Fibroblast of pulmonary artery (primary cell): ENCODE results near the gene SELENOO.

Source experiments
- DNase-seq: peaks from one replicate; pipeline ENCODE4 v3.0.0-alpha.2; 2010; ENCODE audit warnings: low read depth
- H3K4me3 ChIP-seq: replicated peaks from 2 replicates; pipeline ENCODE4 v1.5.1; 2011; ENCODE audit warnings: low read depth, mild to moderate bottlenecking, control low read depth, low read length, moderate library complexity
- TF ChIP-seq, protein P1 (sequence below): IDR thresholded peaks from 2 replicates; pipeline ENCODE4 v1.5.1; 2011; ENCODE audit warnings: mild to moderate bottlenecking, control low read depth, low read length, inconsistent platforms; ENCODE audit errors: missing control alignments

Gene SELENOO

DNA sequence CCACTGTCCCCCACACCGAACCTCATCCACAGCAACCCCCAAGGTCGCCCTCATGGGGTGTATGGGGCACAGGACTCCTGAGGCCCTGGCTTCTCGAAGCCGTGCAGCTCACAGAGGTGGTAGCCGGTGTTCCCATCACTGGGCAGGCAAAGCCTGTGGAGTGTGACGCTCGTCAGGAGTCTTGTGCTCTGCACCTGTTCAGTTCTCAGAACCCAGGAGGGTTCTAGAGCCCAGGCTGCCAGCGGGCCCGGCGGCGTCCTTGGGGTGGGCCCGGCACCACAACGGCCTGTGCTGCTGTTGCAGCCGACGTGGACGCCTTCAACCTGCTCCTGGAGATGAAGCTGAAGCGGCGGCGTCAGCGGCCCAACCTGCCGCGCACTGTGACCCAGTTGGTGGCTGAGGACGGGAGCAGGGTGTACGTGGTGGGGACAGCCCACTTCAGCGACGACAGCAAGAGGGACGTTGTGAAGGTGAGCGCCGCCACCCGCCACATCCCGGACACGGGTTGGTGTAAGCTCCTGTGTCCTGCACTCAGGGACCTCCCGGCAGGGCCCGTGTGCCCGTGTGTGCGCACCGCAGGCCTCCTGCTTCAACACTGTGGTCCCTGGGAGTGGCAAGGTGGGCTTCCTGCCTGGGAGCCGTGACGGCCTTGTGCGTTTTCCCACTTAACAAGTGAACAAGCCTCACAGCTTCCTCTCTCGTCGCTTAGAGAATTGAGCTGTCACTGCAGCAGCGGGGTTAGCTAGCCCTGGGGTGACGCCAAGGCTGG, 6.6 kb upstream of the SELENOO start:
- no peak for DNase-seq
- no peak overlapping the region for H3K4me3 ChIP-seq
- TF ChIP-seq, protein P1, sequence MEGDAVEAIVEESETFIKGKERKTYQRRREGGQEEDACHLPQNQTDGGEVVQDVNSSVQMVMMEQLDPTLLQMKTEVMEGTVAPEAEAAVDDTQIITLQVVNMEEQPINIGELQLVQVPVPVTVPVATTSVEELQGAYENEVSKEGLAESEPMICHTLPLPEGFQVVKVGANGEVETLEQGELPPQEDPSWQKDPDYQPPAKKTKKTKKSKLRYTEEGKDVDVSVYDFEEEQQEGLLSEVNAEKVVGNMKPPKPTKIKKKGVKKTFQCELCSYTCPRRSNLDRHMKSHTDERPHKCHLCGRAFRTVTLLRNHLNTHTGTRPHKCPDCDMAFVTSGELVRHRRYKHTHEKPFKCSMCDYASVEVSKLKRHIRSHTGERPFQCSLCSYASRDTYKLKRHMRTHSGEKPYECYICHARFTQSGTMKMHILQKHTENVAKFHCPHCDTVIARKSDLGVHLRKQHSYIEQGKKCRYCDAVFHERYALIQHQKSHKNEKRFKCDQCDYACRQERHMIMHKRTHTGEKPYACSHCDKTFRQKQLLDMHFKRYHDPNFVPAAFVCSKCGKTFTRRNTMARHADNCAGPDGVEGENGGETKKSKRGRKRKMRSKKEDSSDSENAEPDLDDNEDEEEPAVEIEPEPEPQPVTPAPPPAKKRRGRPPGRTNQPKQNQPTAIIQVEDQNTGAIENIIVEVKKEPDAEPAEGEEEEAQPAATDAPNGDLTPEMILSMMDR, result no peak

DNA sequence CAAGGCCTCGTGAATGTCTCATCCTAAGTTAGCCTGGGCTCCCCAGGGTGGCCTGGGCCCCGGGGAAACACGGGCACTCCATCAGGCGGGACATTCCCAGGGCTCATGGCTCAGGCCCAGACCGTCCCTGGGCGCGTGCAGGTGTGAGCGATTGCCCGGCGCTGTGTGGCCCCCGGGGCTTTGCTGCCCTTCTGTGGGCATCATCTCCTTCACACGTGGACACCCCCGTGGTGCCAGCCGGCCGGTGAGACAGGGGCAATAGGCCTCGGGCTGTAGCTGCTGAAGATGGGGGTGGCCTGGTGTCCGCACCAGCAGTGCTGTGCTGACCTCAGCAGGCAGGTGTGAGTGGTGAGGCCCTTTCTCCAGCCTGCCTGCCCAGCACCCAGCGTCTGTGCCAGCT, 4.6 kb upstream of the SELENOO start:
- DNase-seq, result no peak

DNA sequence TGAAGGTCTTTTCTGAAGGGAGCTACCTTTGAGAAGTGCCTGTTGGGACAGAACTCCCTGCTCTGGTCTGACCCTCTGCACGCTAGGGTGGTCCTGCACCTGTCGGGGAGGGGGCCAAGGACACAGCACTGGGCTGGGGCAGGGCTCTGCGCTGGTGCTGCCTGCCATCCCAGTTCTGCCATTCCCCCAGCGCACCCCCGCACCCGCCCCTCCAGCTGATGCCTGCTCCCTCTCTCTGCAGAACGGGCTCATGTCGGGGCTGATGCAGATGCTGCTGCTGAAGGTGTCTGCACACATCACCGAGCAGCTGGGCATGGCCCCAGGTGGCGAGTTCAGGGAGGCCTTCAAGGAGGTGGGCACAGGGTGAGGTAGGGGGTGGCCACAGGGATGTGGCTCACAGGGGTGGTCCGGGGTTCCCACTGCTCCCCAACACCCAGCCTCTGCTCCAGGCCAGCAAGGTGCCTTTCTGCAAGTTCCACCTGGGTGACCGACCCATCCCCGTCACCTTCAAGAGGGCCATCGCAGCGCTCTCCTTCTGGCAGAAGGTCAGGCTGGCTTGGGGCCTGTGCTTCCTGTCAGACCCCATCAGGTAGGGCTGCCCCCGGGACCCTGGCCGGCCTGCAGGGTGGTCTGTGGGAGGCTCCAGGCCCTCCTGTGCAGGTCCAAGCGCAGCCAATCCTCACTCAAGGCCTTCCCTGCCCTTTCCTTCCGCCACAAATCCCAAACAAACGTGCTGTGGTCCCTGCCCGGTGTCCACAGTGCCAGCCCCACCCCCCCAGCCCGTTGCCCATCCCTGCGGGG, 3.6 kb upstream of the SELENOO start:
- no peak for DNase-seq
- no peak overlapping the region for H3K4me3 ChIP-seq
- TF ChIP-seq, protein P1, result no peak

More for the DNA sequence above, 4.6 kb upstream of the SELENOO start:
- H3K4me3 ChIP-seq, result no peak overlapping the region
- TF ChIP-seq, protein P1, result no peak

DNA sequence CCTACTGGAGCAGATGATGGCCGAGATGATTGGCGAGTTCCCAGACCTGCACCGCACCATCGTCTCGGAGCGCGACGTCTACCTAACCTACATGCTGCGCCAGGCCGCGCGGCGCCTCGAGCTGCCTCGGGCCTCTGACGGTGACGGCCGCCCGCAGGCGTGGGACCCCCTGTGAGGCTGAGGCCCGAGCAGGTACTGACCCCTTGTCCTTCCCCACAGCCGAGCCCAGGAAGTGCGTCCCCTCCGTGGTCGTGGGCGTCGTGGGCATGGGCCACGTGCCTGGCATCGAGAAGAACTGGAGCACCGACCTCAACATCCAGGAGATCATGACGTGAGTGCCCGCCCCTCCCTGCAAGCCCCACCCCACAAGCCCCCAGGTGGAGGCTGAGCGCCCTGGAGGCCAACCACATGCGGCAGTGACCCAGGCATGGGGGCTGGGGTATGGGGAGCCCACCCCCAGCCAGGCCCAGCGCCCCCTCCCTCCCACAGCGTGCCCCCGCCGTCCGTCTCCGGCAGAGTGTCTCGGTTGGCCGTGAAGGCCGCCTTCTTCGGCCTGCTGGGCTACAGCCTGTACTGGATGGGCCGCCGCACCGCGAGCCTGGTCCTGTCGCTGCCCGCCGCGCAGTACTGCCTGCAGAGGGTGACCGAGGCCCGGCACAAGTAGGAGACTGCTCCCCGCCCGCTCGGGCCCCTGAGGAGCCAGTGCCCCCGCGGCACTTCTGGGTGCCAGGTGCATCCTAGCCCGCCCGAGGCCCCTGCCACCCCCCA, 2.8 kb upstream of the SELENOO start:
- no peak for DNase-seq
- TF ChIP-seq, protein P1, result no peak

DNA sequence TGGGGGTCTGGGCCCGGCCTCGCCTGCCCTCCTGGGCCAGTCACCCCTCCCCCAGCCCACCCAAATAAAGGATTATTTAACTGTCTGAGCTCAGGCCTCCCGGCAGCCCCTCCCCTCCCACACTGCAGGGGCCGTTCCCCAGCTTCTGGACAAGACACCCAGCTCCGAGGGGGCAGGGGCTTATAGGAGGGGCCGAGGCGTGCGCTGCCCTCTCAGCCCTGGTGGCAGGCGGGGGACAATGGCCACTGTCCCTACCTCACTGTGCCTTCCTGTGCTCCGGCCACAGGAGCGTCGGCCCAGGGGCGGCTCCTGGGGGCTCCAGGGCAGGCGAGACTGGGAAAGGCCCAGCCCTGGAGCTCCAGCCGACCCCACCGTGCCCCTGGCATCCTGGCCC, 2.2 kb upstream of the SELENOO start:
- TF ChIP-seq, protein P1, result no peak
- no peak overlapping the region for H3K4me3 ChIP-seq
- DNase-seq, result no peak

More for the DNA sequence above, 2.8 kb upstream of the SELENOO start:
- H3K4me3 ChIP-seq, result no peak overlapping the region

DNA sequence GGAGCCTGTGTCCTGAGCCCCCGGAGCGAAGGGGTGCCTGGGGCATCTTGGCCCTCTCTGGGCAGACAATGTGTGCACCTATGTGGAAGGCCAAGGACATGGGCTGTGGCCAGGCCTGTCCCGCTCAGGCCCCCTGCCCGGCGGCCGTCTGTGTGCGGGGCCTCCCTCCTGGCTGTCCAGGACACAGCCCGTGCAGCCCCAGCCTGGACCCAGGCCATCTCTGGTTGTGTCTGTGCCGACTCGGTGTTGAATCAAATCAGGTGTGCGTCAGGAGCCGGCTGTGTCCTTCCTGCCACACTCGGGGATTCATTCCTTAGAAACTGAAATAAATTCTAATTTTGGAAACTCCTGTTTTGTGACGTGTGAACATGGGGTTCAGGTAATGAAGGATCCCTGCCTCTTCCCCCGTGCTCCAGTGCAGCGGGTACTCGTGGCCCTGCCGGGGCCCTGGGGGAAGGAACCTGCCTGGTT, 1.5 kb upstream of the SELENOO start:
- TF ChIP-seq, protein P1, result no peak
- no peak for DNase-seq
- no peak overlapping the region for H3K4me3 ChIP-seq
